Skin epidermis (tissue), 12 donors: ENCODE data around the gene FOXA1.

Source experiments
- H3K27ac ChIP-seq, 21 experiments: fragments of 200-600 bp; sonication (generic) in 11 of 21; one replicate each; pipeline ENCODE4 v1.5.0; 2020; ENCODE audit warnings: mild to moderate bottlenecking in 3 of 21, inconsistent platforms in 2 of 21, moderate library complexity in 2 of 21
- H3K4me3 ChIP-seq, 7 experiments: fragments of 200-600 bp; sonication (generic) in 2 of 7; one replicate each; pipeline ENCODE4 v1.5.0; 2020; ENCODE audit warnings: inconsistent platforms in 2 of 7, mild to moderate bottlenecking in 2 of 7, moderate library complexity in 1 of 7

FOXA1 gene

GRCh38 chr14:37594971-37595808 is at the start of gene FOXA1, which contains the start of gene TTC6:
FOXA1 (minus strand) TSS chr14:37595249; CDS start chr14:37594972, 277 bp downstream.
TTC6 (plus strand) TSS chr14:37595629; CDS start chr14:37622065, 26,436 bp downstream.
- Histone ChIP-seq H3K4me3 (peak within 1 kb of the TSS; percentile 7 to 40 (median 35)), H3K27ac (peak within 1 kb of the TSS in 2 of 21 experiments; percentile 4 to 29)

GRCh38 chr14:37643701-37644100 is 48.7 kb upstream of the FOXA1 start:
- Histone ChIP-seq H3K27ac (no peak overlapping the region), H3K4me3 (no peak overlapping the region)

GRCh38 chr14:37642125-37642524 is 47.1 kb upstream of the FOXA1 start:
- no peak overlapping the region for H3K27ac ChIP-seq

GRCh38 chr14:37641117-37641516 is 46.1 kb upstream of the FOXA1 start:
- no peak overlapping the region for H3K27ac ChIP-seq
- H3K4me3 ChIP-seq, result no peak overlapping the region

More at GRCh38 chr14:37642125-37642524, 47.1 kb upstream of the FOXA1 start:
- H3K4me3 ChIP-seq, result no peak overlapping the region

- Histone ChIP-seq H3K27ac (no peak overlapping the region), H3K4me3 (no peak overlapping the region)
These were observed 43.5 kb upstream of the FOXA1 start for GRCh38 chr14:37638599-37638998.

- H3K4me3 ChIP-seq, result no peak overlapping the region
These were observed 42.3 kb upstream of the FOXA1 start for GRCh38 chr14:37637341-37637740.

GRCh38 chr14:37625597-37626595 is 30.8 kb upstream of the FOXA1 start:
- no peak overlapping the region for H3K4me3 ChIP-seq
- no peak overlapping the region for H3K27ac ChIP-seq

More at GRCh38 chr14:37637341-37637740, 42.3 kb upstream of the FOXA1 start:
- H3K27ac ChIP-seq, result no peak overlapping the region

- no peak overlapping the region for H3K4me3 ChIP-seq
- H3K27ac ChIP-seq, result no peak overlapping the region
These were observed 28.9 kb upstream of the FOXA1 start for GRCh38 chr14:37623971-37624370.

- Histone ChIP-seq H3K27ac (no peak overlapping the region), H3K4me3 (no peak overlapping the region)
These were observed 28.4 kb upstream of the FOXA1 start for GRCh38 chr14:37623426-37623951.

- no peak overlapping the region for H3K27ac ChIP-seq
- H3K4me3 ChIP-seq, result peak overlapping the region in 2 of 7 experiments; percentile 2 to 9
These were observed 27.3 kb upstream of the FOXA1 start for GRCh38 chr14:37622231-37622923.

- H3K4me3 ChIP-seq, result no peak overlapping the region
These were observed 25.8 kb upstream of the FOXA1 start for GRCh38 chr14:37620856-37621255.

GRCh38 chr14:37618498-37619028 is 23.5 kb upstream of the FOXA1 start:
- H3K27ac ChIP-seq, result no peak overlapping the region
- H3K4me3 ChIP-seq, result no peak overlapping the region

More at GRCh38 chr14:37620856-37621255, 25.8 kb upstream of the FOXA1 start:
- no peak overlapping the region for H3K27ac ChIP-seq

- Histone ChIP-seq H3K4me3 (no peak overlapping the region), H3K27ac (no peak overlapping the region)
These were observed 22.9 kb upstream of the FOXA1 start for GRCh38 chr14:37617864-37618365.

GRCh38 chr14:37616853-37617252 is 21.8 kb upstream of the FOXA1 start:
- Histone ChIP-seq H3K27ac (no peak overlapping the region), H3K4me3 (no peak overlapping the region)

GRCh38 chr14:37615582-37616289 is 20.7 kb upstream of the FOXA1 start:
- Histone ChIP-seq H3K4me3 (no peak overlapping the region), H3K27ac (no peak overlapping the region)

- peak overlapping the region in 1 of 7 experiments; percentile 7 for H3K4me3 ChIP-seq
- H3K27ac ChIP-seq, result no peak overlapping the region
These were observed 16.0 kb upstream of the FOXA1 start for GRCh38 chr14:37610945-37611523.

GRCh38 chr14:37608649-37609048 is 13.6 kb upstream of the FOXA1 start:
- Histone ChIP-seq H3K27ac (no peak overlapping the region), H3K4me3 (no peak overlapping the region)

- Histone ChIP-seq H3K4me3 (no peak overlapping the region), H3K27ac (no peak overlapping the region)
These were observed 11.6 kb upstream of the FOXA1 start for GRCh38 chr14:37606678-37607077.
